Upper lobe of right lung (tissue), 1 donor: ENCODE measurements around the gene GFRA1. TPM values are rescaled to one million over a fixed set of nuclear protein-coding genes. Genes with fewer than 3 reads are reported as not detected.

Source experiments
- ATAC-seq: fragments of 200-7000 bp; cut with Tn5 transposase; one replicate; pipeline ENCODE4 v1.9.1; 2020; ENCODE audit warnings: mild to moderate bottlenecking, moderate library complexity
- DNase-seq: peaks from one replicate; pipeline ENCODE4 v3.0.0-alpha.2; 2020
- H3K27ac ChIP-seq: fragments of 200-600 bp; one replicate; pipeline ENCODE4 v1.8.0; 2022
- H3K27me3 ChIP-seq: fragments of 200-600 bp; one replicate; pipeline ENCODE4 v1.8.0; 2022; ENCODE audit warnings: mild to moderate bottlenecking
- H3K36me3 ChIP-seq: fragments of 200-600 bp; one replicate; pipeline ENCODE4 v1.8.0; 2022
- H3K4me1 ChIP-seq: fragments of 200-600 bp; one replicate; pipeline ENCODE4 v1.8.0; 2022
- H3K4me3 ChIP-seq: fragments of 200-600 bp; one replicate; pipeline ENCODE4 v1.8.0; 2022; ENCODE audit warnings: mild to moderate bottlenecking
- H3K9me3 ChIP-seq: fragments of 200-600 bp; one replicate; pipeline ENCODE4 v1.8.0; 2022
- intact Hi-C: fragments of 100-400 bp; cut with DNase I; formaldehyde crosslinking; loops from one replicate; pipeline ENCODE4 v1.11.0; 2022
- total RNA-seq: library from RNA; stranded (reverse); fragmentation: NEBNext Ultra II Directional; extraction: Animal tissue kit (Norgen Biotek cat#: 25700); gene quantifications from one replicate; pipeline ENCODE4 v1.2.1, GENCODE V29; 2021
- TF ChIP-seq, protein P1 (sequence below): fragments of 200-600 bp; IDR thresholded peaks from one replicate; pipeline ENCODE4 v1.8.0; 2022; ENCODE audit warnings: antibody characterized with exemption
- donor health status: DM: no; HTN: yes; CAD: no; lungs with severe emphysema.

GFRA1 gene
- total RNA-seq, 1 donor from 2014 or later = 3.4 TPM

DNA sequence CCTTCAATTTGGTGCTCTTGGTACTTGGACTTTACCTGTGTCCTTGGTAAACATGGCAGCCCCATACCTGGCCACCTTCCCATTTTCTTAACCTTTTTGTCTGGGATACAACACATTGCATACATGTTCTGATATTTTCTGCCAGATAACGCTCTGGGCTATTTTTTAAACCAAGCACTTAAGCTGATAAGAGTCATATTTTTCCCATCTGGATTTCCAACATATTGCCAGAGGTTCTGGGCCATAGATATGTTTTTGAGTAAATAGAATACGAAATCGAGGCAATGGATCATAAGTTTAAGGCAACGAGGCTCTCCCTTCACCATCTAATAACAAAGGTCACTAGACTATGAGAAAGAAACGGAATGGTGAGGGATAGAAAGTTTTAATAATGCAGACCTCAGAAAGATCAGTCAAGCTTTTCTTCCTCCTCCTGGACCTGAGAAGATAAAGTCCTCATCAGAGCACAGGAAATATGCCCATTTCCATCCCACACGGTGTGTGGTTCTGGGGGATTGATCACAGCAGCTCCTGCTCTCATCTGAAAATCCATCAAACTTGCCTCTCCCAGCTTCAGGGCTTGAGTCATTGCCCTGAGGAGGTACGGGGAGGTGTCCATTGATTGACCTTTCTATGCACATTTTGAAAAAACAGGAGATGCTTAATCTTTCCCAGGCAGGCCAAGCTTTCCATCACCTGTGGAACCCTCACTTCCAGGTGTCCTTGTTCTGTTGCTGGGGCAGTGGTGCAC, 257.2 kb downstream of the GFRA1 start:
- Histone ChIP-seq H3K4me3 (no peak overlapping the region), H3K9me3 (no peaks in the 10 kb centered on the region), H3K27me3 (no peaks in the 10 kb centered on the region), H3K27ac (no peak overlapping the region), H3K4me1 (no peaks in the 10 kb centered on the region), H3K36me3 (no peaks in the 10 kb centered on the region)
- TF ChIP-seq, protein P1, sequence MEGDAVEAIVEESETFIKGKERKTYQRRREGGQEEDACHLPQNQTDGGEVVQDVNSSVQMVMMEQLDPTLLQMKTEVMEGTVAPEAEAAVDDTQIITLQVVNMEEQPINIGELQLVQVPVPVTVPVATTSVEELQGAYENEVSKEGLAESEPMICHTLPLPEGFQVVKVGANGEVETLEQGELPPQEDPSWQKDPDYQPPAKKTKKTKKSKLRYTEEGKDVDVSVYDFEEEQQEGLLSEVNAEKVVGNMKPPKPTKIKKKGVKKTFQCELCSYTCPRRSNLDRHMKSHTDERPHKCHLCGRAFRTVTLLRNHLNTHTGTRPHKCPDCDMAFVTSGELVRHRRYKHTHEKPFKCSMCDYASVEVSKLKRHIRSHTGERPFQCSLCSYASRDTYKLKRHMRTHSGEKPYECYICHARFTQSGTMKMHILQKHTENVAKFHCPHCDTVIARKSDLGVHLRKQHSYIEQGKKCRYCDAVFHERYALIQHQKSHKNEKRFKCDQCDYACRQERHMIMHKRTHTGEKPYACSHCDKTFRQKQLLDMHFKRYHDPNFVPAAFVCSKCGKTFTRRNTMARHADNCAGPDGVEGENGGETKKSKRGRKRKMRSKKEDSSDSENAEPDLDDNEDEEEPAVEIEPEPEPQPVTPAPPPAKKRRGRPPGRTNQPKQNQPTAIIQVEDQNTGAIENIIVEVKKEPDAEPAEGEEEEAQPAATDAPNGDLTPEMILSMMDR = no peak
- intact Hi-C loops = no loop called here
- ATAC-seq (no peak), DNase-seq (no peak)

GRCh38 chr10:116014871-116015582, 258.0 kb downstream of the GFRA1 start:
- ATAC-seq = no peak
- Histone ChIP-seq H3K9me3 (no peaks in the 10 kb centered on the region), H3K4me1 (no peaks in the 10 kb centered on the region), H3K4me3 (no peak overlapping the region), H3K36me3 (no peaks in the 10 kb centered on the region), H3K27me3 (no peaks in the 10 kb centered on the region), H3K27ac (no peak overlapping the region)
- intact Hi-C loops = no loop called here
- no peak for DNase-seq
- TF ChIP-seq, protein P1 = no peak

- Histone ChIP-seq H3K4me3 (no peak overlapping the region), H3K27ac (no peak overlapping the region), H3K36me3 (no peaks in the 10 kb centered on the region), H3K4me1 (no peaks in the 10 kb centered on the region), H3K9me3 (no peaks in the 10 kb centered on the region), H3K27me3 (no peaks in the 10 kb centered on the region)
- no peak for ATAC-seq
- intact Hi-C loops = no loop called here
- no peak for DNase-seq
- TF ChIP-seq, protein P1 = no peak
Measured at GRCh38 chr10:116014326-116014725, 258.7 kb downstream of the GFRA1 start.

- Histone ChIP-seq H3K4me3 (no peak overlapping the region), H3K4me1 (no peaks in the 10 kb centered on the region), H3K9me3 (no peaks in the 10 kb centered on the region), H3K27me3 (no peaks in the 10 kb centered on the region), H3K27ac (no peak overlapping the region), H3K36me3 (no peaks in the 10 kb centered on the region)
- intact Hi-C loops = no loop called here
- ATAC-seq = no peak
- TF ChIP-seq, protein P1 = no peak
- DNase-seq = no peak
Measured at GRCh38 chr10:116011929-116012328, 261.1 kb downstream of the GFRA1 start.

DNA sequence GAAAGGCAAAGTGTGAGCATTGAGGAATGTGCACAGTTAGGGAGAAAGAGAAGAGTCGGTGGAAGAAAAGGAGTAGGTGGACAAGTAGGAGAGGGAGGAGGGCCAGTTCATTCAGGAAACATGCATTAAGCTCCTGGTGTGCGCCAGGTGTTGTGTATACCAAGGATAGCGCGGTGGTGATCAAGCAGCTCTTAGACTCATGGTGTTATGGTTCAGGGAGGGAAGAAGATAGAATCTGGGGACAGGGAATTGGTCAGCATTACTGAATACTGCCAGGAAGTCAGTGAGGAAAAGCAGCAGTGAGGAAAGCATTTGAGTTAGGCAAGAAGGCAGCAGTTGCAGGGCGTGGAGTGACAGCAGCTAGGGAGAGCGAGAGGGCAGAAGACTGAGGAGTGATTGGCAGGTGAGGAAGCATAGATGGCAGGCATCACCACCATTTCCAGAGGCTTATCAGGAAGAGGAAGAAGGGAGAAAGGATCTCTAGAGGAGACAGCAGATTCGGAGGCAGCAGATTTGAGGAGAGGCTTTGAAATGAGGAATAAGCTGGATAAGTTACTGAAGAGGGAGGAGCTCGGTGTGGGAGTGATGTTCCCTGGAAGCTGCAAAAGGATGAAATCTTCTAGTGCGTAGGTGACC, 265.6 kb downstream of the GFRA1 start:
- Histone ChIP-seq H3K4me1 (no peaks in the 10 kb centered on the region), H3K27ac (no peak overlapping the region), H3K9me3 (no peaks in the 10 kb centered on the region), H3K36me3 (no peaks in the 10 kb centered on the region), H3K4me3 (no peak overlapping the region), H3K27me3 (no peaks in the 10 kb centered on the region)
- no peak for DNase-seq
- TF ChIP-seq, protein P1 = no peak
- intact Hi-C loops = no loop called here
- ATAC-seq = no peak

Other genes with a start within 250 kb of the GFRA1 start
- not detected for gene CCDC172, start 51.2 kb upstream of the GFRA1 start, total RNA-seq
- gene PNLIPRP3, start 154.6 kb upstream of the GFRA1 start, total RNA-seq = 0.20 TPM